H9 (cell line): ENCODE data around the gene FERMT1. TPM values are rescaled to one million over a fixed set of nuclear protein-coding genes. Genes with fewer than 3 reads are reported as not detected.

ENCODE experiments used
- DNase-seq: peaks from one replicate; pipeline ENCODE4 v3.0.0-alpha.2; 2017
- H2AFZ ChIP-seq: one replicate; pipeline ENCODE4 v1.6.1; 2013; ENCODE audit warnings: mild to moderate bottlenecking, low read length, control low read depth, moderate library complexity
- H2AK5ac ChIP-seq: 2 replicates; pipeline ENCODE4 v1.6.1; 2013; ENCODE audit warnings: low read length, control low read depth, mixed read lengths; ENCODE audit not compliant: insufficient read length
- H2BK120ac ChIP-seq: one replicate; pipeline ENCODE4 v1.6.1; 2013; ENCODE audit warnings: low read depth, mild to moderate bottlenecking, low read length, control low read depth, inconsistent platforms; ENCODE audit not compliant: poor library complexity, severe bottlenecking
- H2BK12ac ChIP-seq: 2 replicates; pipeline ENCODE4 v1.6.1; 2013; ENCODE audit warnings: low read length, control low read depth, mixed read lengths, low read depth; ENCODE audit not compliant: insufficient read length
- H2BK15ac ChIP-seq: 2 replicates; pipeline ENCODE4 v1.6.1; 2013; ENCODE audit warnings: low read depth, low read length, control low read depth
- H2BK20ac ChIP-seq: one replicate; pipeline ENCODE4 v1.6.1; 2013; ENCODE audit warnings: low read depth, mild to moderate bottlenecking, low read length, control low read depth, inconsistent platforms; ENCODE audit not compliant: poor library complexity, severe bottlenecking
- H2BK5ac ChIP-seq: 2 replicates; pipeline ENCODE4 v1.6.1; 2013; ENCODE audit warnings: low read length, control low read depth, mixed read lengths; ENCODE audit not compliant: insufficient read length
- H3K14ac ChIP-seq: 2 replicates; pipeline ENCODE4 v1.6.1; 2013; ENCODE audit warnings: low read length, control low read depth; ENCODE audit not compliant: insufficient read depth
- H3K18ac ChIP-seq: 2 replicates; pipeline ENCODE4 v1.6.1; 2013; ENCODE audit warnings: low read depth, mild to moderate bottlenecking, mixed read lengths, low read length, control low read depth; ENCODE audit not compliant: insufficient read length
- H3K23ac ChIP-seq: 2 replicates; pipeline ENCODE4 v1.6.1; 2013; ENCODE audit warnings: low read length, control low read depth, mixed read lengths, low read depth; ENCODE audit not compliant: insufficient read length
- H3K23me2 ChIP-seq: 2 replicates; pipeline ENCODE4 v1.6.1; 2013; ENCODE audit warnings: low read depth, mild to moderate bottlenecking, mixed read lengths, low read length, control low read depth; ENCODE audit not compliant: insufficient read length, poor library complexity, severe bottlenecking
- H3K27ac ChIP-seq: 2 replicates; pipeline ENCODE4 v1.5.1; 2013; ENCODE audit warnings: low read length, control low read depth, mixed read lengths, low read depth; ENCODE audit not compliant: insufficient read length
- H3K27me3 ChIP-seq: 2 replicates; pipeline ENCODE4 v1.6.1; 2013; ENCODE audit warnings: low read length, control low read depth, inconsistent platforms; ENCODE audit not compliant: insufficient read depth
- H3K4ac ChIP-seq: 2 replicates; pipeline ENCODE4 v1.6.1; 2013; ENCODE audit warnings: low read depth, mild to moderate bottlenecking, control low read depth, inconsistent platforms, low read length, moderate library complexity
- H3K4me1 ChIP-seq: 2 replicates; pipeline ENCODE4 v1.6.1; 2013; ENCODE audit warnings: low read length, control low read depth, inconsistent platforms; ENCODE audit not compliant: insufficient read depth
- H3K4me2 ChIP-seq: 2 replicates; pipeline ENCODE4 v1.6.1; 2013; ENCODE audit warnings: low read length, control low read depth, mixed read lengths; ENCODE audit not compliant: insufficient read length, insufficient read depth
- H3K56ac ChIP-seq: 2 replicates; pipeline ENCODE4 v1.6.1; 2013; ENCODE audit warnings: low read depth, mild to moderate bottlenecking, mixed read lengths, low read length, control low read depth; ENCODE audit not compliant: insufficient read length
- H3K79me1 ChIP-seq: 2 replicates; pipeline ENCODE4 v1.6.1; 2013; ENCODE audit warnings: low read depth, mild to moderate bottlenecking, moderate library complexity, low read length, control low read depth, inconsistent platforms; ENCODE audit not compliant: insufficient read depth, poor library complexity, severe bottlenecking
- H3K79me2 ChIP-seq: 2 replicates; pipeline ENCODE4 v1.6.1; 2013; ENCODE audit warnings: low read length, control low read depth, inconsistent platforms; ENCODE audit not compliant: insufficient read depth
- H3K9ac ChIP-seq: 2 replicates; pipeline ENCODE4 v1.6.1; 2013; ENCODE audit warnings: low read length, control low read depth, mixed read lengths; ENCODE audit not compliant: insufficient read length; ENCODE audit errors: extremely low read depth
- H3K9me3 ChIP-seq: one replicate; pipeline ENCODE4 v1.6.1; 2013; ENCODE audit warnings: low read depth, low read length, inconsistent platforms; ENCODE audit not compliant: control insufficient read depth
- H3T11ph ChIP-seq: one replicate; pipeline ENCODE4 v1.6.1; 2013; ENCODE audit warnings: mild to moderate bottlenecking, low read length, control low read depth, inconsistent platforms
- H4K20me1 ChIP-seq: one replicate; pipeline ENCODE4 v1.6.1; 2013; ENCODE audit not compliant: control insufficient read depth, insufficient read length, insufficient read depth
- H4K5ac ChIP-seq: 2 replicates; pipeline ENCODE4 v1.6.1; 2013; ENCODE audit warnings: low read depth, mild to moderate bottlenecking, mixed read lengths, low read length, control low read depth; ENCODE audit not compliant: insufficient read length
- H4K8ac ChIP-seq: replicated peaks from 2 replicates; pipeline ENCODE4 v1.6.1; 2013; ENCODE audit warnings: low read length, control low read depth, mixed read lengths, low read depth; ENCODE audit not compliant: insufficient read length
- H4K91ac ChIP-seq: 2 replicates; pipeline ENCODE4 v1.6.1; 2013; ENCODE audit warnings: low read depth, mild to moderate bottlenecking, moderate library complexity, mixed read lengths, low read length, control low read depth; ENCODE audit not compliant: insufficient read length
- H3K27ac Mint-ChIP-seq, 3 experiments: 2 replicates in 2 of 3; 3 replicates in 1 of 3; pipeline ENCODE4 v1.8.0; 2020 to 2021; ENCODE audit warnings: mixed read lengths in 3 of 3, mild to moderate bottlenecking in 1 of 3, moderate library complexity in 1 of 3
- H3K27me3 Mint-ChIP-seq: 2 replicates; pipeline ENCODE4 v1.8.0; 2021; ENCODE audit warnings: low read depth, mild to moderate bottlenecking, moderate library complexity, mixed read lengths
- H3K36me3 Mint-ChIP-seq, 3 experiments: 2 replicates in 2 of 3; 3 replicates in 1 of 3; pipeline ENCODE4 v1.8.0; 2020 to 2021; ENCODE audit warnings: low read depth in 3 of 3, mixed read lengths in 3 of 3; ENCODE audit not compliant: insufficient read depth in 1 of 3
- H3K4me1 Mint-ChIP-seq, 2 experiments: 2 replicates each; pipeline ENCODE4 v1.8.0; 2020; ENCODE audit warnings: mixed read lengths in 2 of 2
- H3K4me3 Mint-ChIP-seq, 2 experiments: 2 replicates in 1 of 2; 3 replicates in 1 of 2; pipeline ENCODE4 v1.8.0; 2020 to 2021; ENCODE audit warnings: mild to moderate bottlenecking in 2 of 2, mixed read lengths in 2 of 2, moderate library complexity in 1 of 2
- H3K9me3 Mint-ChIP-seq, 2 experiments: 2 replicates in 1 of 2; 3 replicates in 1 of 2; pipeline ENCODE4 v1.8.0; 2020; ENCODE audit warnings: mild to moderate bottlenecking in 2 of 2, mixed read lengths in 2 of 2, moderate library complexity in 1 of 2
- WGBS: extraction: QIAGEN DNeasy Blood & Tissue Kit; methylation state at CpG from one replicate; pipeline ENCODE4 v1.1.7; 2013; ENCODE audit warnings: missing lambda C conversion rate, low lambda C conversion rate, mixed read lengths; ENCODE audit not compliant: insufficient read length; ENCODE audit errors: extremely low coverage; 5-methylcytosine and 5-hydroxymethylcytosine counted together
- total RNA-seq: library from RNA; stranded (reverse); gene quantifications from 2 replicates; pipeline ENCODE4 v1.2.1, GENCODE V29; 2021
- TF ChIP-seq, protein P1 (sequence below): fragments of 200-600 bp; sonication (generic); conservative IDR thresholded peaks from 3 replicates; pipeline ENCODE4 v1.8.0; 2021; ENCODE audit warnings: antibody characterized with exemption, mild to moderate bottlenecking

The FERMT1 gene
- total RNA-seq, 1 experiment from 2014 or later = 9.6 TPM

DNA sequence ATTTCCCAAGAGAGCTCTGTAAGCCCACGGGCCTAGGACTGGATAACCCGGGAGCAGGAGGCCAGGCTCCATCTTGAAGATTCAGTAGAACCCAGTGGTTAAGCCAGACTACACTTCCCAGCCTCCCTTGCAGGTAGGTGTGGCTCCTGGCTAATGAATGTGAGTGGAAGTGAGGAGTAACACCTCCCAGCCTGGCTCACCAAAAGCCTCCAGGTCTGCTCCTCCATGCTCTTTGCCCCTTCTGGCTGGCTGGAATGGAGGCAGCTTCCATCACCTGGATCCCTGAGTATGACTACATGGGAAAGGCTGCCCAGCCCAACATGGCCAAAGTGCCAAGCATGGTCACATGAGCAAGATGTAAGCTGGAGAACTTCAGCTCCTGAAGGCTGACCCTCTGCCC is 78.7 kb downstream of the FERMT1 start:
- Histone ChIP-seq H3K23me2 (no peaks in the 10 kb centered on the region), H4K8ac (no peak overlapping the region), H2BK120ac (no peak overlapping the region), H3K4ac (no peak overlapping the region), H3K56ac (no peak overlapping the region), H2BK5ac (no peak overlapping the region), H3K4me2 (no peak overlapping the region), H3K79me1 (no peaks in the 10 kb centered on the region), H3T11ph (no peak overlapping the region), H3K27ac (no peak overlapping the region), H2AFZ (no peak overlapping the region), H3K23ac (no peak overlapping the region), H3K9me3 (no peaks in the 10 kb centered on the region), H3K14ac (no peak overlapping the region), H2BK12ac (no peak overlapping the region), H3K4me1 (no peaks in the 10 kb centered on the region), H4K5ac (no peak overlapping the region), H3K27me3 (no peaks in the 10 kb centered on the region), H4K20me1 (no peaks in the 10 kb centered on the region), H3K18ac (no peak overlapping the region), H2AK5ac (no peak overlapping the region), H3K9ac (no peak overlapping the region), H2BK15ac (no peak overlapping the region), H4K91ac (no peak overlapping the region), H2BK20ac (no peak overlapping the region), H3K79me2 (no peaks in the 10 kb centered on the region)
- peak; percentile 57 for DNase-seq
- H3K4me3 Mint-ChIP-seq = no peak overlapping the region
- H3K27ac Mint-ChIP-seq = no peak overlapping the region; a peak in 1 of 7 replicates
- H3K4me1 Mint-ChIP-seq = peaks cover under 1 to 3% of the 10 kb centered on the region in 2 experiments; a peak in 3 of 4 replicates
- no CpG with 5 or more reads among the region's 2 CpGs for WGBS
- H3K9me3 Mint-ChIP-seq = no peaks in the 10 kb centered on the region
- TF ChIP-seq, protein P1, sequence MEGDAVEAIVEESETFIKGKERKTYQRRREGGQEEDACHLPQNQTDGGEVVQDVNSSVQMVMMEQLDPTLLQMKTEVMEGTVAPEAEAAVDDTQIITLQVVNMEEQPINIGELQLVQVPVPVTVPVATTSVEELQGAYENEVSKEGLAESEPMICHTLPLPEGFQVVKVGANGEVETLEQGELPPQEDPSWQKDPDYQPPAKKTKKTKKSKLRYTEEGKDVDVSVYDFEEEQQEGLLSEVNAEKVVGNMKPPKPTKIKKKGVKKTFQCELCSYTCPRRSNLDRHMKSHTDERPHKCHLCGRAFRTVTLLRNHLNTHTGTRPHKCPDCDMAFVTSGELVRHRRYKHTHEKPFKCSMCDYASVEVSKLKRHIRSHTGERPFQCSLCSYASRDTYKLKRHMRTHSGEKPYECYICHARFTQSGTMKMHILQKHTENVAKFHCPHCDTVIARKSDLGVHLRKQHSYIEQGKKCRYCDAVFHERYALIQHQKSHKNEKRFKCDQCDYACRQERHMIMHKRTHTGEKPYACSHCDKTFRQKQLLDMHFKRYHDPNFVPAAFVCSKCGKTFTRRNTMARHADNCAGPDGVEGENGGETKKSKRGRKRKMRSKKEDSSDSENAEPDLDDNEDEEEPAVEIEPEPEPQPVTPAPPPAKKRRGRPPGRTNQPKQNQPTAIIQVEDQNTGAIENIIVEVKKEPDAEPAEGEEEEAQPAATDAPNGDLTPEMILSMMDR = no peak
- H3K36me3 Mint-ChIP-seq = peaks cover 4 to 23% (median 15%) of the 10 kb centered on the region in 3 experiments; a peak in 6 of 7 replicates
- H3K27me3 Mint-ChIP-seq = peaks cover 17% of the 10 kb centered on the region
